GM11168 (cell line): ENCODE results near the gene MYOM3.

Source experiments
- in situ Hi-C: fragments of 300-500 bp; cut with MboI; formaldehyde crosslinking; loops from one replicate; pipeline ENCODE4 v1.12.0; 2022; ENCODE audit warnings: low sequenced_read_pairs; ENCODE audit not compliant: unreplicated experiment

MYOM3 gene

DNA sequence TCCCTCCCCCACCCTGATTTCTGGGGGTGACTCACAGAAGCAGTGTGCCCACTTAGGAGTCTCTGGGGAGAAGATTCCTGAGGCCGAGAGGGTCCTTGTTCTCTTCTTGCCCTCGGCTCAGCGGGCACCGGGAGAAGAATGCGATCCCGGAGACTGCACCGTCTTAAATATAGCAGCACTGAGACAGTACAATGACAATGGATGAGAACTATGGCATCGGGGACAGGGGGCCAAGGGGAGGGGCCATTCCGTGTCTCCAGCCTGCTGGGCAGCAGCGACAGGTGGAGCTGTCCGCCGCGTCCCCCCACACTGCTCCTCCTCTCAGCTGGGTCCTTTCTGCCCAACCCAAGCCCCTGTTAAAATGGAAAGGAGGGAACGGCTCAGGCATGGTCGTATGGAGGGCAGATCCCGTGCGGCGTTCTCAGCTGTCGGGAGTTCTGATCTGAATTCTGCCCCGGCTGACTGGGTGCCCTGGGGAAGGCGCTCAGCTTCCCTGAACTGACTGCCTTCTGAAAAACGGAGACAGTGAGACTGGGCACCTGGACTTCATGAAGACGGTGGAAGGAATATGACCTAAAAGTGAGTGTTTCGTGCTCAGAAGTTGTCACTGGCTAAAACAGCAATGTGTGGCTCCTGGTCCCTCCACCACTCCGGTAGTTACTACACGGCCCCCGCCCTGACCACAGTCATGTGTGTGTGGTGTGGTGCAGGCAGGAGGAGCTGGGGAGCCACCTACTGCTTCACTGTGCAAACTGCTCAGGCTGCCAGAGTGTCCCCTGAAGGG is at the start of gene MYOM3:
TSS of gene MYOM3 (minus strand) at position 140 of the 784 bp plus-strand sequence. CDS start 3,499 bp downstream, outside the sequence.
- in situ Hi-C loops: no loop called here

GRCh38 chr1:24161270-24161669 is 49.3 kb upstream of the MYOM3 start:
- in situ Hi-C loops: no loop called here

DNA sequence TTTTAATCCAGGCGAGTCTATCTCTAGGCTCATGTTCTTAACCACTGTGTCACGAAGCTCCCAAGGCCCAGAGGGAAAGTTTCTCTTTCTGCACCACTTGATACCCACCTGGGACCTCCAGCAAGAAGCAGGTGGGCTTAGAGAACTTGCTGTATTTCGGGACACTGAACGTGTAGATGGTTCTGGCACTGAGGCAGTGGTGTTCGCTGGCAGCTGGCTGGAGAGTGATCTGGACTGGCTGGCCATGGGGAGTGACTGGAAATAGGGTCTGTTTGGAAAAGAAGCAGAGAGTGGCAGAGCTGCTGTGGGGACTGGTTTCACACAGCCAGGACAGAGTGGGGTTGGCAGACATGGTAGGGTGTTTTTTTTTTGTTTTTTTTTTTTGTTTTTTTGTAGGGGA is 47.4 kb upstream of the MYOM3 start:
- in situ Hi-C loops: no loop called here

GRCh38 chr1:24157918-24158481 is 46.1 kb upstream of the MYOM3 start:
- in situ Hi-C loops: no loop called here

DNA sequence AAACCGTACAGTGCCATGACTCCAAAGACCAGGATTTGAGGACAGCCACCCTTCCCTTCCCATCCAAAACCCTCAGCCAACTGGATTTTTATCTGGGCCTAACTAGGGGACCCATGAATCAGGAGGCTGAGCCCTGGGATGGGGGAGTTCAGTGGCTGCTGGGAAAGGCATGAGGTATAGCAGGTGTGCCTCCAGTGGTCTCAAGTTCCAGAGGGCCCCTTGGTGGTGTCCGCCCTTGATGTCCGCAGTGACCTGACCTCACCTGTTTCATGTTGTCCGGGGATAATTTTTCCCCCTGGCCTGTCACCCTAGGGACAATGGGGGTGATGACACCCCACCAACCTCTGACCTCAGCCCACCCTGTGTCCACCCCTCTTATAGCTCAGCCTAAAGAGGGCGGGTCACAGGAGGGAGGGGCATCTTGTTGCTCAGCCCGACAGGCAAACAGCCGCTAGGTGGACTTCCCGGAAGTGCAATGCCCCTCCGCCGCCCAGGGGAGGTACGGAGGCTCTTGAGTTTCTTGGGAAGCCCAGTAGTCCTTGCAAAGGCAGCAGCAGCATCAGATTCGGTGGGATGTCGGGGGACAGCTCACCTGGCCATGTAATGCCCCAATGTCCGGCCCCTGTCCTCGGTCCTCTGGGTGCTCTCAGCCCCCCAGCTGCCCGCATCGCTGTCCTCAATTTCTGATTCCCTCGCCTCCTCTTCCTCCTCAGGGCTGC is 44.8 kb upstream of the MYOM3 start:
- in situ Hi-C loops: no loop called here

GRCh38 chr1:24155011-24155782 is 43.3 kb upstream of the MYOM3 start:
- in situ Hi-C loops: no loop called here

- in situ Hi-C loops: loop anchor here (5.0 kb wide), 1 partner anchor 33 kb away; the partner anchor contains the start of gene IFNLR1
These were observed 42.3 kb upstream of the MYOM3 start for GRCh38 chr1:24154215-24154614.

- in situ Hi-C loops: loop anchor here (5.0 kb wide), 1 partner anchor 34 kb away; the partner anchor contains the start of gene IFNLR1
These were observed 40.9 kb upstream of the MYOM3 start for GRCh38 chr1:24152631-24153494.

GRCh38 chr1:24151175-24151533 is 39.2 kb upstream of the MYOM3 start:
- in situ Hi-C loops: loop anchor here (5.0 kb wide), 1 partner anchor 36 kb away; the partner anchor contains the start of gene IFNLR1

- in situ Hi-C loops: loop anchor here (5.0 kb wide), 1 partner anchor 37 kb away; the partner anchor contains the start of gene IFNLR1
These were observed 38.6 kb upstream of the MYOM3 start for GRCh38 chr1:24150234-24151174.

- in situ Hi-C loops: loop anchor here (5.0 kb wide), 1 partner anchor 37 kb away; the partner anchor contains the start of gene IFNLR1
These were observed 37.9 kb upstream of the MYOM3 start for GRCh38 chr1:24149866-24150233.

DNA sequence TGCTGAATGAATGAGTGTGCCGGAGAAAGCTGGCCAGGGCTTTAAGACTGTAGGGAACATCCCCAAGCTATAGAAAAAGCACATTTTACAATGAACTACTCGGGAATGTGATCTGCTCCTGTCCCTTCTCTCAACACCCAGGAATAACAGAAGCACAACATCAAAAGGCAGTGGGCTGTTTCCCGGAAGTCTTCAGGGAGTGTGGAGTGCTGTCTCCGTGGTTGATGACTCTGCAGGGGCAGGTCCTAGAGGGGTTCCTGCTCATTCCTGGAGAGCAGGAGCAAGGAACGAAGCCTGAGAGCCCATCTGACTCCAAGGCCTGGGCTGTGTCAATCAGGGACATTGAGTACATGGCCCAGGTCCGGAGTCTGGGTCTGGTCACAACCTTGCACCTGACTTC is 35.9 kb upstream of the MYOM3 start:
- in situ Hi-C loops: no loop called here

- in situ Hi-C loops: no loop called here
These were observed 35.3 kb upstream of the MYOM3 start for GRCh38 chr1:24147194-24147593.

DNA sequence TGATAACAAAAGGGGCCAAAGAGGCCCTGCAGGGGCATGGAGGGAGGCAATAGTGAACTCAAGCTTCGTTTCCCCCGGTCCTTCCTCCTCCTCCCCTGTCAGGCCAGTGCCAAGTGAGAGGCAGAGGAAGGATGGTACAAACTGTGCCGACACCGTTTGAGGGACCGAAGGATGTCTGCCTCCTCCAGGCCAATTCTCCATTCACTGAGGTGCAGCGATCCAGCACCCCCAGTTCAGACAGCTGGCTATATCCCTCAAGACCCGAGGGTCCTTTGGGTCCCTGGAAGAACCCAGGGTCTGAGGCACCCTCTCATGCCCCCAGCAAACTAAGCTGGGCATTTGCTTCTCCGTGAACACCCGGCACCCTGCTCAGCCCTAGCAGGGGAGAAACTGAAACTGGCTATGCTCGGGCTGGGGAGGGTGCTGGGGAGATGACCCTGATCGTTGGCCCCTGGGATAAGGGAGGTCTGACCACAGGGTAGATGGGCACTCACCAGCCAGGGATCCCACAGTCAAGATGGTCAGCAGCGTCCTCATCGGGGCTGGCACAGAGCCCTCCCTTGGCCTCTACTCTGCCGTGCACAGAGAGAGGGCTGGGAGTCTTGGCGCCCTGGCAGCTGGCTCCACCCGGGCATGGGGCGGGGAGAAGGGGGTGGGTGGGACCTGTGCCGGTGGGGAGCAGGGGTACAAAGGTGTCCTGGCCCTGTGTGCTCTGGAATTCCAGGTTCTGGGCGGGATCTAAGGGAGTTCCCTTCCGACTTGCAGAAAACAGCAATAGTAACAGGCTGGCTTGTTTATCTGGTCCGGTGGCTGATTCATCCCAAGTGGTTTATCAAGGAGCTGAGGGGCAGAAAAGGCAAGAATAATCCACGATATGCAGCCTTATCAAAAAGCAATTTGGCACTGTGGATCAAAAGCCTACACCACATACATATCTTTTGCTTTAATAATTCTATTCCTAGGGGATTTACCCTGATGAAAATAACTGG is 30.9 kb upstream of the MYOM3 start, which contains the start of gene IL22RA1:
TSS of gene IL22RA1 (minus strand) at position 595 of the 989 bp plus-strand sequence. CDS start at position 537, 58 bp downstream.
- in situ Hi-C loops: no loop called here

DNA sequence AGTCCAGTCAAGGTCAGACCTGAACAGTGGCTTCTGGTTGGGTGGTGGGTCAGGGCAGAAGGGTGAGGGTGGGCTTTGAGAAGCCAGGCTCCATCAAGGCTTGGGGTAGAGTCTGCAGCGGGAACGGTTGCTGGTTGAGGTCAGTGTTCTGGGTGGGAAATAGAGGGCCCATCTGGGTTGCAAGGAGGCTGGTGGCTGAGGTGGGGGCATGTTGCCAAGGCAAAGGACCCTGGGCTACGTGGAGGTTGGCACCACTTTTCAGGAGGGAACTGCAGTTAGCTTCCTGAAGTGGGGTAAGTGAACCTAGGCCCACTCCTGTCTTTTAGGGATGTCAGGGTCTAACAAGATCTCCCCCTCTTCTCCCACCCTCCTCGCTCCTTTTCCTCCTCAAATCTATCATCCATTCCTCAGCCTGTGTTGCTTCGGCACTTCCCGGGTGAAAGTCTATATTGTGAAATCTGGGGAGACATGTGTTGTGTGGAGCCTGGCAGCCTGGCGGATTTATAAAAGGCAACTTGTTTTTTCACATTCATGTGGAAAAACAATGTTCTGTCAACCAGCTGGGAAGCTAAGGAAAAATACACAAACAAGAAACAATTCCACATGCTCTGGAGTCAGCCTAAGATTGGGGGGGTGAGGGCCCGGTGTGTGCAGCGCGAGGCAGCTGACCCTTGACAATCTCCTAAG is 29.5 kb upstream of the MYOM3 start:
- in situ Hi-C loops: no loop called here

DNA sequence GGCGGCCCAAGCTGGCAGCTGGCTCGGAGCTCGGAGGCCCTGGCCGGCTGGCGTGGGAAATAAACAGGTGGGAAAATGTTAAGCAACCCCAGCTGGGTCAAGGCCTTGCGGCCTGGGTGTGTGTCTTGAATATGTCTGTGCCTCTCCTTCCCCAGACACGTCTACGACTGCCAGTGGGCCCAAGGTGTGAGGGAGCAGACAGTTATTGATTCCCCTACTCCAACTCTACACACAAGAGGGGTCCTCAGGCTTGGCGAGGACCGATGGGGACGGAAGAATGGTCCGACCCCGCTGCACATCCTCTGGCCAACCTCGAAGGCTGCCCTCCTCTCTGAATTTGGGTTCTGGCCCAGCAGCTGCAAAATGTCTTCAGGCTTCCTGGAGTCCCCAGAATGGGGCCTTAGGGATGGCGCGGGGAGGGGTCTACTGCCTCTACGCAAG is 28.8 kb upstream of the MYOM3 start:
- in situ Hi-C loops: no loop called here
